Measurements from ENCODE around the gene TRIM66.

DNA sequence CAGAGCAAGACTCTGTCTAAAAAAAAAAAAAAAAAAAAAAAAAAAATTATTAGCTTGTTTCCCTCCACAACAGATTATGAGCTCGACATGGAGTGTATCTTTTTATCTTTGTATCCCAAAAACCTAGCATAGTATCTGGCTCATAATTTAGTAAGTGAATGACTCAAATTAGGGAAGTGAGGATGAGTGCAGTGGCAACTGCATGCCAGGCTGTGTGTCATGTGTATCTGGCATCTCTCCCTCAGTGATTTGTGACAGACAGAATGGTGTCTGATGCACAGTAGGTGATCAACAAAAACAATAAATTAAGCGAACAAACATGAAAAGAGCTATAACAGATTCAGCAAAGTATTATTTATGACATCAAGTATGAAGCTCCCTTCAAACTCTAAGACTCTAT, 95.7 kb downstream of the TRIM66 start:
- TF ChIP-seq, protein P1, sequence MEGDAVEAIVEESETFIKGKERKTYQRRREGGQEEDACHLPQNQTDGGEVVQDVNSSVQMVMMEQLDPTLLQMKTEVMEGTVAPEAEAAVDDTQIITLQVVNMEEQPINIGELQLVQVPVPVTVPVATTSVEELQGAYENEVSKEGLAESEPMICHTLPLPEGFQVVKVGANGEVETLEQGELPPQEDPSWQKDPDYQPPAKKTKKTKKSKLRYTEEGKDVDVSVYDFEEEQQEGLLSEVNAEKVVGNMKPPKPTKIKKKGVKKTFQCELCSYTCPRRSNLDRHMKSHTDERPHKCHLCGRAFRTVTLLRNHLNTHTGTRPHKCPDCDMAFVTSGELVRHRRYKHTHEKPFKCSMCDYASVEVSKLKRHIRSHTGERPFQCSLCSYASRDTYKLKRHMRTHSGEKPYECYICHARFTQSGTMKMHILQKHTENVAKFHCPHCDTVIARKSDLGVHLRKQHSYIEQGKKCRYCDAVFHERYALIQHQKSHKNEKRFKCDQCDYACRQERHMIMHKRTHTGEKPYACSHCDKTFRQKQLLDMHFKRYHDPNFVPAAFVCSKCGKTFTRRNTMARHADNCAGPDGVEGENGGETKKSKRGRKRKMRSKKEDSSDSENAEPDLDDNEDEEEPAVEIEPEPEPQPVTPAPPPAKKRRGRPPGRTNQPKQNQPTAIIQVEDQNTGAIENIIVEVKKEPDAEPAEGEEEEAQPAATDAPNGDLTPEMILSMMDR (IDR thresholded peaks at IDR 0.05 in 2 of 3, conservative IDR thresholded peaks at IDR 0.05 in 1 of 3; ENCODE audit: control insufficient read depth in 2 of 3, extremely low read depth in 1 of 3, insufficient read depth in 1 of 3, low read depth in 3 of 3, low read length in 3 of 3) = no peak
- TF ChIP-seq, protein P2, sequence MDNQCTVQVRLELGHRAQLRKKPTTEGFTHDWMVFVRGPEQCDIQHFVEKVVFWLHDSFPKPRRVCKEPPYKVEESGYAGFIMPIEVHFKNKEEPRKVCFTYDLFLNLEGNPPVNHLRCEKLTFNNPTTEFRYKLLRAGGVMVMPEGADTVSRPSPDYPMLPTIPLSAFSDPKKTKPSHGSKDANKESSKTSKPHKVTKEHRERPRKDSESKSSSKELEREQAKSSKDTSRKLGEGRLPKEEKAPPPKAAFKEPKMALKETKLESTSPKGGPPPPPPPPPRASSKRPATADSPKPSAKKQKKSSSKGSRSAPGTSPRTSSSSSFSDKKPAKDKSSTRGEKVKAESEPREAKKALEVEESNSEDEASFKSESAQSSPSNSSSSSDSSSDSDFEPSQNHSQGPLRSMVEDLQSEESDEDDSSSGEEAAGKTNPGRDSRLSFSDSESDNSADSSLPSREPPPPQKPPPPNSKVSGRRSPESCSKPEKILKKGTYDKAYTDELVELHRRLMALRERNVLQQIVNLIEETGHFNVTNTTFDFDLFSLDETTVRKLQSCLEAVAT (IDR thresholded peaks at IDR 0.05) = no peak
- TF ChIP-seq SPI1 (IDR thresholded peaks at IDR 0.05; ENCODE audit: borderline replicate concordance, insufficient read depth, low read depth, low read length) (peak; percentile 51; the same call in 1 of the 2 replicates), TAF1 (IDR thresholded peaks at IDR 0.05; ENCODE audit: borderline replicate concordance, low read depth, low read length) (no peak), GABPA (IDR thresholded peaks at IDR 0.05; ENCODE audit: low read depth) (no peak), IKZF2 (IDR thresholded peaks at IDR 0.05) (no peak), EP300 (IDR thresholded peaks at IDR 0.05; ENCODE audit: borderline replicate concordance in 1 of 2, control insufficient read depth in 1 of 2, low read depth in 2 of 2, low read length in 2 of 2) (no peak), CBX5 (IDR thresholded peaks at IDR 0.05; ENCODE audit: low read depth) (no peak), POLR2AphosphoS5 (IDR thresholded peaks at IDR 0.05; ENCODE audit: low read length) (no peak), EGR1 (IDR thresholded peaks at IDR 0.05; ENCODE audit: borderline replicate concordance in 1 of 2, low read depth in 2 of 2, low read length in 2 of 2) (no peak)
- TF ChIP-seq, protein P3, sequence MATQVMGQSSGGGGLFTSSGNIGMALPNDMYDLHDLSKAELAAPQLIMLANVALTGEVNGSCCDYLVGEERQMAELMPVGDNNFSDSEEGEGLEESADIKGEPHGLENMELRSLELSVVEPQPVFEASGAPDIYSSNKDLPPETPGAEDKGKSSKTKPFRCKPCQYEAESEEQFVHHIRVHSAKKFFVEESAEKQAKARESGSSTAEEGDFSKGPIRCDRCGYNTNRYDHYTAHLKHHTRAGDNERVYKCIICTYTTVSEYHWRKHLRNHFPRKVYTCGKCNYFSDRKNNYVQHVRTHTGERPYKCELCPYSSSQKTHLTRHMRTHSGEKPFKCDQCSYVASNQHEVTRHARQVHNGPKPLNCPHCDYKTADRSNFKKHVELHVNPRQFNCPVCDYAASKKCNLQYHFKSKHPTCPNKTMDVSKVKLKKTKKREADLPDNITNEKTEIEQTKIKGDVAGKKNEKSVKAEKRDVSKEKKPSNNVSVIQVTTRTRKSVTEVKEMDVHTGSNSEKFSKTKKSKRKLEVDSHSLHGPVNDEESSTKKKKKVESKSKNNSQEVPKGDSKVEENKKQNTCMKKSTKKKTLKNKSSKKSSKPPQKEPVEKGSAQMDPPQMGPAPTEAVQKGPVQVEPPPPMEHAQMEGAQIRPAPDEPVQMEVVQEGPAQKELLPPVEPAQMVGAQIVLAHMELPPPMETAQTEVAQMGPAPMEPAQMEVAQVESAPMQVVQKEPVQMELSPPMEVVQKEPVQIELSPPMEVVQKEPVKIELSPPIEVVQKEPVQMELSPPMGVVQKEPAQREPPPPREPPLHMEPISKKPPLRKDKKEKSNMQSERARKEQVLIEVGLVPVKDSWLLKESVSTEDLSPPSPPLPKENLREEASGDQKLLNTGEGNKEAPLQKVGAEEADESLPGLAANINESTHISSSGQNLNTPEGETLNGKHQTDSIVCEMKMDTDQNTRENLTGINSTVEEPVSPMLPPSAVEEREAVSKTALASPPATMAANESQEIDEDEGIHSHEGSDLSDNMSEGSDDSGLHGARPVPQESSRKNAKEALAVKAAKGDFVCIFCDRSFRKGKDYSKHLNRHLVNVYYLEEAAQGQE (IDR thresholded peaks at IDR 0.05; ENCODE audit: low read depth, low read length) = no peak
- TF ChIP-seq, protein P4, sequence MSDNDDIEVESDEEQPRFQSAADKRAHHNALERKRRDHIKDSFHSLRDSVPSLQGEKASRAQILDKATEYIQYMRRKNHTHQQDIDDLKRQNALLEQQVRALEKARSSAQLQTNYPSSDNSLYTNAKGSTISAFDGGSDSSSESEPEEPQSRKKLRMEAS (IDR thresholded peaks at IDR 0.05; ENCODE audit: low read depth, low read length) = no peak
- TF ChIP-seq, protein P5, sequence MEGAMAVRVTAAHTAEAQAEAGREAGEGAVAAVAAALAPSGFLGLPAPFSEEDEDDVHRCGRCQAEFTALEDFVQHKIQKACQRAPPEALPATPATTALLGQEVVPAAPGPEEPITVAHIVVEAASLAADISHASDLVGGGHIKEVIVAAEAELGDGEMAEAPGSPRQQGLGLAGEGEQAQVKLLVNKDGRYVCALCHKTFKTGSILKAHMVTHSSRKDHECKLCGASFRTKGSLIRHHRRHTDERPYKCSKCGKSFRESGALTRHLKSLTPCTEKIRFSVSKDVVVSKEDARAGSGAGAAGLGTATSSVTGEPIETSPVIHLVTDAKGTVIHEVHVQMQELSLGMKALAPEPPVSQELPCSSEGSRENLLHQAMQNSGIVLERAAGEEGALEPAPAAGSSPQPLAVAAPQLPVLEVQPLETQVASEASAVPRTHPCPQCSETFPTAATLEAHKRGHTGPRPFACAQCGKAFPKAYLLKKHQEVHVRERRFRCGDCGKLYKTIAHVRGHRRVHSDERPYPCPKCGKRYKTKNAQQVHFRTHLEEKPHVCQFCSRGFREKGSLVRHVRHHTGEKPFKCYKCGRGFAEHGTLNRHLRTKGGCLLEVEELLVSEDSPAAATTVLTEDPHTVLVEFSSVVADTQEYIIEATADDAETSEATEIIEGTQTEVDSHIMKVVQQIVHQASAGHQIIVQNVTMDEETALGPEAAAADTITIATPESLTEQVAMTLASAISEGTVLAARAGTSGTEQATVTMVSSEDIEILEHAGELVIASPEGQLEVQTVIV (IDR thresholded peaks at IDR 0.05; ENCODE audit: borderline replicate concordance, partially characterized antibody) = no peak

All from GM12878 (cell line).